Aorta (tissue), 5 donors: ENCODE measurements around the gene NTM. TPM values are rescaled to one million over a fixed set of nuclear protein-coding genes. Genes with fewer than 3 reads are reported as not detected.

Experiments
- ATAC-seq: fragments of 200-7000 bp; cut with Tn5 transposase; one replicate; pipeline ENCODE4 v1.9.1; 2022; ENCODE audit warnings: moderate library complexity; ENCODE audit not compliant: low FRiP score
- DNase-seq, 2 donors: peaks; one replicate each; pipeline ENCODE4 v3.0.0-alpha.2; 2020
- H3K27ac ChIP-seq, 2 donors: one replicate each; pipeline ENCODE4 v1.5.1; 2013; ENCODE audit warnings: low read length in 2 of 2, mild to moderate bottlenecking in 2 of 2, moderate library complexity in 2 of 2, control low read depth in 1 of 2, inconsistent platforms in 1 of 2, low read depth in 1 of 2
- H3K27me3 ChIP-seq, 2 donors: one replicate each; pipeline ENCODE4 v1.6.1; 2013; ENCODE audit warnings: control low read depth in 1 of 2, low read length in 1 of 2, mild to moderate bottlenecking in 1 of 2, moderate library complexity in 1 of 2; ENCODE audit not compliant: insufficient read depth in 2 of 2, control insufficient read depth in 1 of 2
- H3K36me3 ChIP-seq, 2 donors: one replicate each; pipeline ENCODE4 v1.6.1; 2013; ENCODE audit warnings: control low read depth in 1 of 2, low read length in 1 of 2, mild to moderate bottlenecking in 1 of 2; ENCODE audit not compliant: insufficient read depth in 2 of 2, control insufficient read depth in 1 of 2
- H3K4me1 ChIP-seq, 2 donors: one replicate each; pipeline ENCODE4 v1.6.1; 2013; ENCODE audit warnings: low read length in 2 of 2, control low read depth in 1 of 2, mild to moderate bottlenecking in 1 of 2, moderate library complexity in 1 of 2; ENCODE audit not compliant: insufficient read depth in 2 of 2, control insufficient read depth in 1 of 2
- H3K4me3 ChIP-seq, 2 donors: one replicate each; pipeline ENCODE4 v1.5.1; 2013; ENCODE audit warnings: low read length in 2 of 2, control low read depth in 1 of 2, mild to moderate bottlenecking in 1 of 2
- H3K9me3 ChIP-seq: one replicate; pipeline ENCODE4 v1.6.1; 2013; ENCODE audit warnings: mild to moderate bottlenecking, low read length; ENCODE audit not compliant: control insufficient read depth
- WGBS, 2 donors: extraction: QIAGEN DNeasy Blood & Tissue Kit; methylation state at CpG; one replicate each; pipeline ENCODE4 v1.1.7; 2013; 5-methylcytosine and 5-hydroxymethylcytosine counted together
- intact Hi-C, 2 donors: fragments of 100-400 bp; cut with DNase I; formaldehyde crosslinking; loops; one replicate each; pipeline versions ENCODE4 v1.14.2 to v1.15.0; 2022
- polyA plus RNA-seq, 2 donors: library from polyadenylated mRNA; stranded (reverse); fragments of 200-250 nt; gene quantifications; one replicate each; pipeline ENCODE4 v1.2.3, GENCODE V29; 2013
- total RNA-seq, 2 donors: library from RNA; stranded (reverse); fragmentation: NEBNext Ultra II Directional; extraction: Animal tissue kit (Norgen Biotek cat#: 25700); gene quantifications; one replicate each; pipeline ENCODE4 v1.2.1, GENCODE V29; 2021
- donor health status: healthy with polysubstance abuse.
- donor health status: Bipolar disorder and iron deficiency.
- donor health status: DM: no; HTN: no; CAD: no.
- donor health status: DM: no; HTN: no; CAD: no.
- donor health status: DM: yes; HTN: yes; CAD: no.

NTM gene
- total and polyA plus RNA-seq, 4 donors = 0.28 to 5.3 (median 1.9) TPM; not detected in 1

DNA sequence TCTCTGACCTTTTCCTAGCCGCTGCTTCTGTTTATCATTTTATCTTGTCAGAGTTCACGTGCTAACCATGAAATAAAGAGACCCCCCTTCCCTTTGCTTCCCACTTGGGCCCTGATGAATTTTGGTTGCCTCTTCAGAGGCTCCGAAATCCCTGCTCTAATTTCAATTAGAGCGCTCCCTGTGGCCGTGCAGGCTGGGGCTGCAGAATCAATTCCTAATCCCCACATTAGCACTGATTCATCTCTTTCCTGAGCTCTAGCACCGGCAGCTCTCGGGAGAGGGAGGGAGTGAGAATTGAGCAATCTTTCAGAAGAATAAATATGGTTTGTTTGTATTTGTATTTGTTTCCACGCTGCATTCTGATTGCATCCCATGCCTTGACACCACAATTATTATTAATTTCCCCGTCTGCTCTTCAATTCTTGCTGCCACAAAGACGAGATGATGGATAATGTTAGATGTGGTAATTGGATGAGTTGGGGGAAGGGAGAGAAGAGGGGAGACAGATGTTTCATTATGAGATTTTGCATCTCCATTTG lies 76.9 kb downstream of the NTM start:
- Histone ChIP-seq H3K36me3 (no peaks in the 10 kb centered on the region), H3K27me3 (no peaks in the 10 kb centered on the region), H3K27ac (no peak overlapping the region), H3K4me1 (no peaks in the 10 kb centered on the region), H3K4me3 (no peak overlapping the region), H3K9me3 (no peaks in the 10 kb centered on the region)
- intact Hi-C loops = no loop called here
- 75 to 79% methylated on average over 10 of the region's 10 CpGs for WGBS, 2 donors
- DNase-seq = no peak
- ATAC-seq = no peak

DNA sequence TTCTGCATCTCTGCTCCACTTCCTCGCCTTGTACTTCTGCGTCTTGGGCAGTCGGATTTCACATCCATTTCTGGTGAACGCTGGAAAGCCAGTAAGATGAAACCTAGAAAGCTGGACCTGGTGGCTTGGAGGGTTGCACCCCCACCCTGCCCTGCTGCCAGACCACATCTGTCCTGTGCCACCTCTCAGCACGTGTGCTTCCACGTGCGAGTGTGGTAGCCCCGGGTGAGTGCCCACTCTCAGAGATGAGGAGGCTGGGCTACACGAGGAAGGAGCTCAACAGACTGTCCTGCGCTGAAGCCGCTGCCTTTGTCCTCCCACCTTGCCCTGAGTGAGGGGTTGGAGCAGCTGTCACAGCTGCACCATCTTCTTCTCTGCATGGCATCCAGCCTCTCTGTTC lies 77.5 kb downstream of the NTM start:
- no peaks in the 10 kb centered on the region for H3K36me3 ChIP-seq
- H3K27me3 ChIP-seq = no peaks in the 10 kb centered on the region
- DNase-seq (no peak), ATAC-seq (no peak)
- WGBS, 2 donors = 85 to 91% methylated on average over 11 of the region's 11 CpGs
- H3K4me3 ChIP-seq = no peak overlapping the region
- no peaks in the 10 kb centered on the region for H3K4me1 ChIP-seq
- H3K9me3 ChIP-seq = no peaks in the 10 kb centered on the region
- no peak overlapping the region for H3K27ac ChIP-seq
- intact Hi-C loops = no loop called here

DNA sequence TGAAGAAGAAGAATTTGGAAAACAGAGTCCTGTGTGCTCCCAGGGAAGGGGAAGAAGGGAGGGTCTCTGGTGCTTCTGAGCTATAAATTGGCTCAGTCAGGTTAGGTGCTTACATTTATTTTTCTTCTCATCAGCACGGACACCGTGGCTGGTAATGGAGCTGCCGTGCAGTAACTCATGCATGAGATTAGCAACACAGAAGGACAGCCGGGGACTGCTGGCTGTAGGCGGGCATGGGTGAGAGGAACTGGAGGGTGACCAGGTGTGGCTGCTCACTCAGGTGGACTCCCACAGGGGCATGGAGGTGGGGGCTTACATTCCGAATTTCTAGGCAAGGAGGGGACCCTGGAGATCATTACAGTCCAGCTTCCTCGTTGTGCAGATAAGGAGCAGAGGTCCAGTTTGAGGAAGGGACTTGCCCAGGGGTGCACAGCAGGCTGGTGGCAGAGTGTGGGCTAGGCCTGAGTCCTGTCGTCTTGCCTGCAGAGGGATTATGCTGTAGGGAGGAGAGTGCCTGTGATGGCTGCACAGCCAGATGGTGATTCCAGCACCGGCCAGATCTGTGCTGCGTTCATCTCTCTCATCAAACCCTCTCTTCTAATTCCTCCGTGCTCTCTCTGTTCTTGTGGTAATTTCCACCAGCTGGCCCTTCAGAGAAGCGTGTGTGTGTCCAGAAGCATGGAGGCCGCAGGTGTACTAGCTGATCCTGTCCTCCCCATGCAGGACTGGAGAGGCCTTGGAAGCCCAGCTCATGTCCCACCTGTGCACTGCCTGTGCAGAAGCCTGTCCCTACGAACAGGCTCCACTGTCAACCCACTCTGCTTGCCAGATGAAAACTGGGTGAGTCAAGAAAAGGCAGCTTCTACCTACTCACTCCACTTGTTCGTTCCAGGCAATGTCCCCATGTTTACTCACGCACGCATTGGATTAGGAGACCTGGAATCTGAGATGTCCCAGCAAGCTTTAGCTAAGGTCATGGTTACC lies 78.9 kb downstream of the NTM start:
- DNase-seq = no peak
- Histone ChIP-seq H3K4me1 (no peaks in the 10 kb centered on the region), H3K9me3 (no peaks in the 10 kb centered on the region), H3K4me3 (no peak overlapping the region), H3K27me3 (no peaks in the 10 kb centered on the region), H3K36me3 (no peaks in the 10 kb centered on the region), H3K27ac (no peak overlapping the region)
- ATAC-seq = no peak
- intact Hi-C loops = no loop called here
- WGBS, 2 donors = 71 to 78% methylated on average over 17 of the region's 17 CpGs

DNA sequence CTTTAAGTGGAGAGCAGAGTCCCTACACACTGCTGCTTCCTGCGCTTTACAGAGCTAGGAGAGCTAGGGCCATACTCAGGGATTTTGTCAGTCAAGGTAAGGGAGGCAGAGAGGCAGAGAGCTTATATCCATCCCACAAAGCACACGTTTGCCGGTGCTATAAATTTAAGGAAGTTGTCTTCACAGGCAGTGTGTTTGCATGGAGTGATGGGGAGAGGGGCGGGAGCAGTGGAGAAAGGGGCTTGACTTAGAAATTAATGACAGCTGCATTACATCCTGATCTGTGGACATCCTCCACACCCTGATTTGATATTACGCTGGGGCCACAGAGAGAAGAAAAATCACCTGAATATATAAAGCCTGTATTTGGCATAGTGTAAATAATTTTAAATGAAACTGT lies 84.1 kb downstream of the NTM start:
- ATAC-seq (no peak), DNase-seq (no peak)
- WGBS, 2 donors = 61 to 62% methylated on average over 5 of the region's 5 CpGs
- Histone ChIP-seq H3K9me3 (no peaks in the 10 kb centered on the region), H3K4me3 (no peak overlapping the region), H3K4me1 (no peaks in the 10 kb centered on the region), H3K27ac (no peak overlapping the region), H3K36me3 (no peaks in the 10 kb centered on the region), H3K27me3 (no peaks in the 10 kb centered on the region)
- intact Hi-C loops = no loop called here

DNA sequence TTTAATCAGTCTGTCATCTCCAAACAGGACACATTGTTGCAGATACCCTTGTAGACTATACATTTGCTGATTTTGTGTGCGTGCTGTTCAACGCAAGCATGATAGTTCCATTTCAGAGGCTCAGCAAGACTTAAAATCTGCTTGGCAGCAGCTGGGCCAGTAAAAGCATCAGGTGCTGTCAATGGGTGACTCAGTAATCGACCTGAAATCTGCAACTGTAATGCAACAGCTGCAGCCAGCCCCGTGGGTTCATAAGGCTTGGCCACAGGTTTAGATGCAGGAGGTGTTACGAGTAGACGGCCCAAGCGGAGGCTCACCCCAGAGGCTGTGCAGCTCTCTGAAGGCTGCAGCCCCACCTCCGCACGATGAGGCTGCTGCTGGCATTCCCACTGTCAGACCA lies 84.6 kb downstream of the NTM start:
- no peak for ATAC-seq
- intact Hi-C loops = no loop called here
- WGBS, 2 donors = 88 to 91% methylated on average over 9 of the region's 9 CpGs

DNA sequence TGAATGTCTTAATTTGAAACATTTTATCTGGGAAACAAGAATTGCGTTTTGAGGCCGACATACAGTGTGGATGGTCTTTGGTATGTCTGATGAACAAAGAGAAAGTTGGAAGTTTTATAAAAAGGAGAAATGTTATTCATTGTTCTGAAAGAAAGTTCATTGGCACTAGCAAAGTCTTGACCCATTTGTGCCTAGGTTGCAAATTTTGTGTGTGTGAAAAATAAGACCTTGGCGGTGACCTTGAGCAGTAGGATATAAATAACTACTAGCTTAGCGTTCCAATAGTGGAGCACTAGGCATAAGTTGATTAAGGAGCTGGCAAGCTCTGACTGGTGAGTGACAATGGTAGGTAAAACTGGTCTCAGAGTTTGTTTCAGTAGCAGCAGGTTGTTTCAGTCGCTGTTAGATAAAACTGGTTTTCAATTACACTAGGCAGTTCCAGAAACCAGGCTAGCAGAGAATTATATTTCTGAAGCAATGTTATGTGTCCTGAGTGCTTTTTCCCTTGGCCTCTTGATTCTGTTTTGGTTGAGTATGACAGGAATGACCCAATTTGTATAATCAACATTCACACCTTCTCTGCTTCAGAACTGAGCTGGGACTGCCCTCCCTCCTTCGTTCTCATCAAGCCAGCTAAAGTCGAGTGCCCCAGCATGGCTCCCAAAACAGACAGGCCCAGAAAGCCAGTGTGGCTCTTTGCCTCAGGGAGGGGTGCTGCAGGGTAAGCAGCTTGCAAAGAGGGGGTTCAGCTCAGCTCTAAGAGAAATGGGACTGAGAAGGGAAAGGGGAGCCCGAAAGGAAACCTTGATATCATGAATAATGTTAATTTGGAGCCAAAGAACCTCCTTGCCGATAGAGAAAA lies 85.7 kb downstream of the NTM start:
- 55 to 61% methylated on average over 9 of the region's 9 CpGs for WGBS, 2 donors
- no peak for ATAC-seq

More for the DNA sequence above, 84.6 kb downstream of the NTM start:
- no peaks in the 10 kb centered on the region for H3K4me1 ChIP-seq
- no peak overlapping the region for H3K4me3 ChIP-seq
- H3K36me3 ChIP-seq = no peaks in the 10 kb centered on the region
- no peak overlapping the region for H3K27ac ChIP-seq
- DNase-seq = no peak
- H3K27me3 ChIP-seq = no peaks in the 10 kb centered on the region
- H3K9me3 ChIP-seq = no peaks in the 10 kb centered on the region

DNA sequence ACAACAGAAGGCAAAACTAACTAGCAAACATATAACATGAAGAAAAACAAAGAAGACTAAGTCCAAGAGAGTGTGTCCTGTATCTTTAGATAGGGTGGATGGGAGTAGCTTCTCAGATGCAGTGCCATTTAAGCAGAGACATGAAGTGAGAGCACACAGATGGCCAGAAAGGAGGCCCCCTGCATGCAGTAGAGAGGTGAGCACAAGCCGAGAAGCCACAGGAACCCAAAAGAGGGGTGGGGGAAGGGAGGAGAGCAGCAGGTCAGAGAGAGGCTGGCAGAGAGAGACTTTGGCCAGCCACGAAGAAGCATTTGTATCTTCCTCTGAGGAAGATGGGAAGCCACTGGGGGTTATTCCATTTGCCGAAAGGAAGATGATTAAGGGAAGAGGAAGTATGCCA lies 86.7 kb downstream of the NTM start:
- H3K4me3 ChIP-seq = no peak overlapping the region
- H3K4me1 ChIP-seq = no peaks in the 10 kb centered on the region
- ATAC-seq (no peak), DNase-seq (no peak)
- no peaks in the 10 kb centered on the region for H3K36me3 ChIP-seq
- no peaks in the 10 kb centered on the region for H3K27me3 ChIP-seq
- WGBS, 2 donors = 67 to 69% methylated on average over 3 of the region's 3 CpGs
- intact Hi-C loops = no loop called here
- H3K27ac ChIP-seq = no peak overlapping the region
- H3K9me3 ChIP-seq = no peaks in the 10 kb centered on the region

More for the DNA sequence above, 85.7 kb downstream of the NTM start:
- Histone ChIP-seq H3K4me3 (no peak overlapping the region), H3K4me1 (no peaks in the 10 kb centered on the region), H3K9me3 (no peaks in the 10 kb centered on the region), H3K27ac (no peak overlapping the region), H3K36me3 (no peaks in the 10 kb centered on the region), H3K27me3 (no peaks in the 10 kb centered on the region)
- intact Hi-C loops = no loop called here
- DNase-seq = no peak

DNA sequence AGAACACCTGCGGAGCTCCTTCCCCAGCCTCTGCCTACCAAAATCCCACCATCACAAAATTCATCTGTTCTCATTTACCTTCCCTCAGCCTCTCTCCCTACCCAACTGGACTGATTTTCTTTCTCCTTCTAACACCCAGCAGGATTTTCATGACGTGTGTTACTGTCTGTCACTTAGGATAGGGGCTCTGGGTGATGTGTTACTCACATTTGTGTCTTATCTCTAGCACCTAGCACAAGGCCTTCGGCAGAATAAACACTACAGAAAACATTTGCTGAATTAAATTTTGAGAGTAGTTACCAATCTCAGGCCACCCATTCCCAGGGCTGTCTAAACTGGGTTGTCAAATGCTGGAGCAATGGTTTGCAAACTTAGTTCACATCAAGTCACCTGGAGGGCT lies 88.0 kb downstream of the NTM start:
- Histone ChIP-seq H3K27ac (no peak overlapping the region), H3K36me3 (no peaks in the 10 kb centered on the region), H3K9me3 (no peaks in the 10 kb centered on the region), H3K4me3 (no peak overlapping the region), H3K4me1 (no peaks in the 10 kb centered on the region), H3K27me3 (peaks cover 0 to 1% of the 10 kb centered on the region in 2 donors)
- no peak for ATAC-seq
- 57 to 67% methylated on average over 3 of the region's 3 CpGs for WGBS, 2 donors
- DNase-seq = no peak
- intact Hi-C loops = no loop called here
